HUES6 (cell line): ENCODE data around the gene WRAP73.

Source experiments
- H3K27ac ChIP-seq: 2 replicates; pipeline ENCODE4 v1.7.0; 2013; ENCODE audit warnings: low read depth, mild to moderate bottlenecking, low read length, inconsistent platforms
- H3K27me3 ChIP-seq: 2 replicates; pipeline ENCODE4 v1.6.1; 2013; ENCODE audit warnings: low read length; ENCODE audit not compliant: control insufficient read depth, insufficient read depth
- H3K36me3 ChIP-seq: 2 replicates; pipeline ENCODE4 v1.6.1; 2013; ENCODE audit warnings: low read length; ENCODE audit not compliant: control insufficient read depth, insufficient read depth
- H3K4me1 ChIP-seq: 2 replicates; pipeline ENCODE4 v1.6.1; 2013; ENCODE audit warnings: low read length; ENCODE audit not compliant: control insufficient read depth, insufficient read depth
- H3K4me3 ChIP-seq: 2 replicates; pipeline ENCODE4 v1.5.1; 2013; ENCODE audit warnings: low read depth, low read length
- H3K9ac ChIP-seq: one replicate; pipeline ENCODE4 v1.6.1; 2013; ENCODE audit warnings: mild to moderate bottlenecking, low read length
- H3K9me3 ChIP-seq: 2 replicates; pipeline ENCODE4 v1.6.1; 2013; ENCODE audit warnings: low read depth, low read length; ENCODE audit not compliant: control insufficient read depth, insufficient read depth

WRAP73 gene

DNA sequence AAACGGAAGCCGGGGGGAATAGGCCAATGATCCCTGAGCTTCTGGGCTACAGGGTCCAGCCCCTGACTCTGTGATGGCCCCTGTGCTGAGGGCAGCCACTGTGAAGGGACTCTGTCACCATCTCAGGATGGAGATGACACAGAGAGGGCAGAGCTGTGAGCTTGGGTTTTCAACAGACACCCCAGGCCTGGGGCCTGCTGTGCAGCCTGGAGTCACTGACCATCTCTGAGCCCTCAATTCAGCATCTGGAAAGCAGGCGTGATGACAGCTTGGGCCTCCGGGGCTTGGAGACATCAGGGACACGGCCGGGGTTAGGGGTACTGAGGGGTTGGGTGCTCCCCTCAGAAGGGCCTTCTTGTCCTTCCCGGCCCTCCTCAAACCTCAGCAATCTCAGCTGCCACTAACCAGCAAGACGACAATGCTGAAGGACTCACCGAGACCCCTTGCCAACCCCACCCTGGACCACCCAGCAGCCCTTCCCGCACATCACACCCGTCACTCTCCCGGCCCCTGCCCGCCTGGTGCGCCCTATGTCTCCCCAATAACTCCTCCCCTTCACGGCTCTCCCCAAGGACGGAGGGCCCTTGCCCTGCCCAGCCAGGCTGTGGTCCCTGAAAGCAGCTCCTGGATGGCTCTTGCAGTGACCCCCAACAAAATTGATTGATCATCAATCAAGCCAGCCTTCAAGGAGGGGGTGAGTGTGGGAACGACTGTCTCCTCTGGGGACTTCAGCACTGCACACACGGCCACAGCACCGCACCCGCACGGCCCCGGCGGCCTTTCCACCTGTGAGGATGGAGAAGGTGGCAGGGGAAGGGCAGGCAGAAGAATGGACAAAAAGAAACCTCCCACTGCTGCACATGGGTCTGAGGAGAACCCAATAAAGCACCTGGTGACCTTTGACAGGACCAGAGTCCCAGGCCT is 42.9 kb downstream of the WRAP73 start:
- no peak overlapping the region for H3K4me3 ChIP-seq
- peaks cover 4% of the 10 kb centered on the region for H3K27me3 ChIP-seq
- H3K4me1 ChIP-seq, result peaks cover 22% of the 10 kb centered on the region
- no peak overlapping the region for H3K27ac ChIP-seq
- H3K36me3 ChIP-seq, result no peaks in the 10 kb centered on the region
- peaks cover 9% of the 10 kb centered on the region; the same call in 1 of the 2 replicates for H3K9me3 ChIP-seq
- H3K9ac ChIP-seq, result no peak overlapping the region

DNA sequence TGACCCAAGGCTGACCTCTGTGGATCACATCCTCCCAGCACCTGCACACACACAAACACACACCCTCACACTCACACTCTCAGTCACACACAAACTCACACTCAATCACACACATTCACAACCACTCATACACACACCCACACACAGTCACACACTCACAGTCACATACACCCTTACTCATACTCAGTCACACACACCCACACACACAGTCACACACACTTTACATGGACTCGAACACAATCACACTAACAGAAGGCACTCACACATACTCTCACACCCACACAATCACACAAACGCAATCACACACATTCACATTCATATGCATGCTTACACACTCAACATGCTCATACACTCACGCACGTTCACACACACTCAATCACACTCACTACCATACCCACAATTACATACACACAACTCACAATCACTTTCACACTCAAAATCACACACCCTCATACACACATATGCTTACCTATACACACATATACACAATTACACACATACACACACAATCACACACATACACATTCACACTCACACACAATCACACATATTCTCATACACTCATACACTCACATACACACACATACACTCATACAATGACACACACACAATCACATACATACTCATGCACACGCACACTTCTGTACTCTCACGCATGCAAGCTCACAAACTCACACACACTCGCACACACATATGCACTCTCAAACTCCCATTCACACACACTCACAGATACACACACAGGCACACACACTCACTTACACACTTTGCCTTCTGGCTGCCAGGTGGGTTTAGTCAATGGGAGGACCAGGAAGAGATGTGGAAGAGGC is 44.7 kb downstream of the WRAP73 start:
- H3K9me3 ChIP-seq, result peaks cover 9% of the 10 kb centered on the region; the same call in 1 of the 2 replicates
- no peak overlapping the region for H3K9ac ChIP-seq
- no peak overlapping the region for H3K4me3 ChIP-seq
- peaks cover 16% of the 10 kb centered on the region; the same call in 1 of the 2 replicates for H3K4me1 ChIP-seq
- H3K27ac ChIP-seq, result no peak overlapping the region
- H3K27me3 ChIP-seq, result no peaks in the 10 kb centered on the region
- H3K36me3 ChIP-seq, result no peaks in the 10 kb centered on the region

DNA sequence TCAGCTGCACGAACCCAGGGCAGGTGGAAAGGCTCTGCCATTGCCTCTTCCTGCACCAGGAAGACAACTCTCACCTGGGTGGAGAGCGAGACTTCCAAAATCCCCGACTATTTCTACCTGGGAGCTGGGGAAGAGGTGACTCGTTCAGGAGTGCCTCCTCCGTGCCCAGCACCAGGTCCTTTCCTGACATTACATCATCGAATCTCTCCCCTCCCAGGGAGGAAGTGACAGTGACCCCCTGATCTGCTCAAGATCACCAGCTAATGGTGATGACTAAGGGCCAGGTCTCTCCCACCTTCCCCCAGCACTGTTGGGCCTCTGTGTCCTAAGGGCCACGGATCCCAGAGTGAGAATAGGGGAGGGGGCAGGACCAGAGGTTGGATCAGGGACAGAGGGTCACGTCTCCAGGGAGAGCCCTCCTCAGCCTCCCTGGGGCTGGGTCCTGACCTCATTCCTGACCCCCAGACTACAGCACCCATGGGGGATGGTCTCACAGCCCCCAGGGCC is 45.4 kb downstream of the WRAP73 start:
- H3K4me3 ChIP-seq, result no peak overlapping the region
- no peak overlapping the region for H3K27ac ChIP-seq
- H3K4me1 ChIP-seq, result peaks cover 10% of the 10 kb centered on the region; the same call in 1 of the 2 replicates
- H3K9me3 ChIP-seq, result peaks cover 9% of the 10 kb centered on the region; the same call in 1 of the 2 replicates
- no peaks in the 10 kb centered on the region for H3K36me3 ChIP-seq
- no peaks in the 10 kb centered on the region for H3K27me3 ChIP-seq
- no peak overlapping the region for H3K9ac ChIP-seq

DNA sequence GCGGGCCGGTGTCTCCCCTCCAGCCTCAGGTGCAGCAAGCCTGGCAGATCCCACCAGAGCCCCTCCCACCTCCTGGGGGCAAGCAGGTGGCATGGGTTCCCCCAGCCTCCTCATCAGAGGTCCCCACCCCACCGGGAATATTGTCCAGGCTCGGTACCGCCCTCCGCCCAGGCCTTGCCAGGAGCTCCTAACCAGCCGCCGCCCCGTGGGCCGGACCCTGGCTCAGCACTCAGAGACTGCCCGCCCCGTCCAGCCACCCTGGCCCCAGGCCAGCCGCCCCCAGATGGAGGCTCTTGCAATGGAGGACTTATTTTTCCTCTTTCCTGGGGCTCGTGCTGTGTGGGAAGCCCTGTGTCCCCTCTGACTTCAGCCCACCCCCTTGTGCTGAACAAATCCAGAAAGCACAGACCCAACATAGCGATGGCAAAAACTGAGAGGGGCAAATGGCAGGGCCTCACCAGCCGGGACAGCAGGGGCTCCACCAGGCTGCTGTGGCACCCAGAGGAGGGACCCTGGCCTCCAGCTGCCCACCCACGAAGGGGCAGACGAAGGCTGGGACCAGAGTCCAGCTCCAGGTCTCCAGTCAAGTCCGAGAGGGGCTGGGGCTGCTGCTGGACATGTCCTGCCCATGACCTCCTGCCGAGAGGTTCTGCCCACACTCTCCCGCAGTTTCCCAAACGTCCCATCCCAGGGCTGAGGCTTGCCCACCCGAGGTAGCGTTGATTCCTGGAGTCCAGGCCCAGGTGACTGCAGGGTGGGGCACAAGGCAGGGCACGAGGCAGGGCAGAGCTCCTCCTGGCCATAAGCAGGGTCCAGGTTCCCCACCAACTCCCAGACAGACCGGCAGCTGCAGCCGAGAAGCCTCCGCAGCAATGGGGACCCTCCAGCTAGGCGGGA is 46.1 kb downstream of the WRAP73 start:
- Histone ChIP-seq H3K4me1 (peaks cover 8% of the 10 kb centered on the region; the same call in 1 of the 2 replicates), H3K27me3 (no peaks in the 10 kb centered on the region), H3K4me3 (no peak overlapping the region), H3K36me3 (no peaks in the 10 kb centered on the region), H3K9ac (no peak overlapping the region), H3K27ac (no peak overlapping the region), H3K9me3 (peaks cover 9% of the 10 kb centered on the region; the same call in 1 of the 2 replicates)

DNA sequence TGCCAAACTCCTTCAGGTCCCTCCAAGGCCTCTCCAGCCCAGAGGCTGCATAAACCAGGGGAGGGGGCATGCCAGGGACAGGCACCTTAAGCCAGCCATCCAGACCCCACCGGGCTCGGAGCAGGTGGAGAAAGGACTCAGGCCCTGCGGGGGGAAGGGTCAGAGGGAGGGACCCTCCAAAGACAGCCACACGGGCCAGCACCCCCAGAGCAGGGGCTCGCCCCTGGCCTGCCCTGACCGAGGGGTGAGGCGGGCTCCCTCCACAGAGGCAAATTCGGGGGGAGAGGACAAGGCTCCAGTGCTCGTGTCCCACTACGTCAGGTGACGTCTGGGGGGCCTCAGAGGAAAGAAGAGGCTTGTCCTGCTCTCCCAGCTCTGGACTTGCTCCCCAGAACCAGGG is 46.7 kb downstream of the WRAP73 start:
- H3K4me3 ChIP-seq, result no peak overlapping the region
- no peaks in the 10 kb centered on the region for H3K27me3 ChIP-seq

DNA sequence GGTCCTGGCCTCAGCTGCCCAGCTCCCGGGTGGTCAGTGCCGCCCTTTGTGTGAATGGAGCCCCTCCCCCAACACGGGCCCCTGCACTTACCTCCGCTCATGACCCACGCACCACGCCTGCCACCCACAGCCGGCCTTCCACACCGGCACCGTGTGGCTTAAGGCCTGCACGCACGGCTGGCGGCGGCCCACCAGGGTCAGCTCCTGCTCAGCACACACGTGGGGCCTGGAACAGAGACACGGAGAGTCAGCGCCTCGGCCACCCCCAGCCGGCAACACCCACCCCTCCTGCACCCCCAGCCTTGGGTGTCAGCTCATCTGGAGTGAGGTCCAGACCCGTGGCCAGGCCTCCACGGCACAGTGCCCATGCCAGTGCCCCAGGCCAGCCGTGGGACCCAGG is 47.5 kb downstream of the WRAP73 start:
- Histone ChIP-seq H3K4me3 (no peak overlapping the region), H3K9ac (no peak overlapping the region), H3K36me3 (no peaks in the 10 kb centered on the region), H3K27ac (no peak overlapping the region), H3K4me1 (peaks cover 18% of the 10 kb centered on the region), H3K27me3 (no peaks in the 10 kb centered on the region), H3K9me3 (peaks cover 9% of the 10 kb centered on the region; the same call in 1 of the 2 replicates)

More for the DNA sequence above, 46.7 kb downstream of the WRAP73 start:
- Histone ChIP-seq H3K9me3 (peaks cover 9% of the 10 kb centered on the region; the same call in 1 of the 2 replicates), H3K36me3 (no peaks in the 10 kb centered on the region), H3K9ac (no peak overlapping the region), H3K4me1 (peaks cover 10% of the 10 kb centered on the region), H3K27ac (no peak overlapping the region)

DNA sequence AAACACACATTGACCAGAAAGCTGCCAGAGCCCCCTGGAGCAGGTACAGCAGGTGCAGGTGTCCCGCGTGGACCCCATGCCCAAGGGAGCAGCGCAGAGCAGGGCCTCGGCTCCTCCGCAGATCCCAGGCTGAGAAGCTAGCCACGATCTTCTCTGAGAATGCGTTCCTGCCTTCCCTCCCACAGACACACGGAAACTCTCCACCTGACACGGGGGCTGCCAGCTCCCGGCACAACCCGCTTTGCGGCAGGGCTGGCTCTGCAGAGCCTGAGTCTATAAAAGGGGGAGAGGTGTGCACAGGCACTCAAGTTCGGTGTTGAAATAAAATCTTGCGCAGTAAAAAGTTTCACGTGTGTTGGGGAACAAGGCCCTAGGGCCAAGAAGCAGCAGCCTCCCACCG is 48.2 kb downstream of the WRAP73 start:
- Histone ChIP-seq H3K4me1 (peaks cover 21% of the 10 kb centered on the region), H3K4me3 (no peak overlapping the region), H3K36me3 (no peaks in the 10 kb centered on the region), H3K27ac (no peak overlapping the region), H3K27me3 (no peaks in the 10 kb centered on the region), H3K9me3 (peaks cover 9% of the 10 kb centered on the region; the same call in 1 of the 2 replicates), H3K9ac (no peak overlapping the region)

DNA sequence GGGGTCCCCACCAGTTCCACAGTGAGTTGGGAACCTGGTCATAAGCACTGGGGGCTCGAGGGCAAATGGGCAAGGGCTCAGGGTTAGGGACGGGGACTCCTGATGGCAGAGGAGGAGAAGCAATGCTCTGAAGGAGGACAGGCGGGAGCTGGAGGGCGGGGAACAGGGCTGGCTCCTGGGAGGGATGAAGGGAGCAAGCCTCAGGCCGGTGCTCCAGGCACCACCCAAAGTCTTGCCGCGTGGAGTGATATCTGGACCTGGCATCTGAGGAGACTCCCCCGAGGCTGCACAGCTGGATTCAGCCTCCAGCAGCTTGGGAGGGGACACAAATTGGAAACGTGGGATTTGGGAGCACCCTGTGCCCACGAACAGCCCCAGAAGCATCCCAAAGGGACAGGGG is 49.5 kb downstream of the WRAP73 start:
- Histone ChIP-seq H3K9me3 (peaks cover 9% of the 10 kb centered on the region; the same call in 1 of the 2 replicates), H3K9ac (no peak overlapping the region), H3K27me3 (no peaks in the 10 kb centered on the region), H3K36me3 (no peaks in the 10 kb centered on the region), H3K4me1 (peaks cover 21% of the 10 kb centered on the region), H3K4me3 (no peak overlapping the region), H3K27ac (no peak overlapping the region)

DNA sequence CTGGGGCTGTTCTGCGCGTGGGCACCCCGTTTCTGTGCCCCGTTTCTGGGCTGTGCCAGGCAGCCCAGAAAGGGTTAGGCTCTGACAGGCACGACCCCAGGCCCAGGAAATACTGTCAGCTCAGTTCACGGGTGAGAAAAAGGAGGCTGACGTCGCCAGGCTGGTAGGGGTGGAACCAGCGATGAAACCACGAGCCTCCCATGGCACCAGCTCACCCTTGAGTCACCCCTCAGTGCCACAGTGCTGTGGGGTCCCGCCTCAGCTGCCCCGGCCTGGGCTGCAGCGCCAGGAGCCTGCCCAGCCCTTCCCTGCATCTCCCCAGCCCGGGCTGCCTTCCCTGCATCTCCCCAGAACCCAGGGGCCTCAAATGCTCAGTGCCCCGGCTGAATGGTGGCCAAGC is 50.1 kb downstream of the WRAP73 start:
- H3K4me3 ChIP-seq, result no peak overlapping the region
- no peaks in the 10 kb centered on the region for H3K27me3 ChIP-seq
- peaks cover 6% of the 10 kb centered on the region; the same call in 1 of the 2 replicates for H3K9me3 ChIP-seq
- H3K4me1 ChIP-seq, result peaks cover 21% of the 10 kb centered on the region
- H3K27ac ChIP-seq, result no peak overlapping the region
- no peaks in the 10 kb centered on the region for H3K36me3 ChIP-seq
- no peak overlapping the region for H3K9ac ChIP-seq

DNA sequence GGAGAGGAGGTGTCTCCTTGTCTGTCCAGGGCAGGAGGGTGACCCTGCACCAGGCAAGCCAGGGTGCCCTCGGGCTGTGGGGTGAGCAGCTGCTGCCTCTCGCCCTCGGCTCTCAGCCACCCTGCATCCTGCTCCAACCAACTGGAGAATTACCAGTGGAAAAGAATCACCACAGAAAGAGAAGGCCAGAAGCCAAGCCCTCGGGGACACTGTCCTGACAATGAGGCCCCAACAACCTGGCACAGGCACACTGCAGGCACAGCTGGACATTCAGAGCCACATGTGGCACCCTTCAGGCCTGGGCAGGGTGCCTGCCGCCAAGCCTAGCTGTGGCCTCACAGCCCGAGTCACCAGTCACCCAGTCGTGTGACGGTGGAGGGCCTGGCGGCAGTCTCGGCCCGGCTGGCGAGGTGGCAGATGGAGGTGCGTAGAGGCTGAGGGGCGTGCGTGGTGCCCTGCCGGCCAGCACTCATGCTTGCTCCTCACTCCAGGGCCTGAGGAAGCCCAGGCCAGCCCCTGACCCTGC is 50.6 kb downstream of the WRAP73 start:
- Histone ChIP-seq H3K27ac (no peak overlapping the region), H3K9me3 (peaks cover 3% of the 10 kb centered on the region; the same call in 1 of the 2 replicates), H3K4me1 (peaks cover 21% of the 10 kb centered on the region), H3K9ac (peak overlapping the region; percentile 23), H3K27me3 (no peaks in the 10 kb centered on the region), H3K4me3 (no peak overlapping the region), H3K36me3 (no peaks in the 10 kb centered on the region)
